H1 (cell line): Measurements from ENCODE around the gene SLC66A2. TPM values are rescaled to one million over a fixed set of nuclear protein-coding genes. Genes with fewer than 3 reads are reported as not detected.
A peak's percentile ranks its signal among the peaks of the same experiment; 100 is the strongest.

ENCODE experiments used
- BRCA1 ChIP-seq: IDR thresholded peaks from 2 replicates; pipeline ENCODE4 v1.6.1; 2012; ENCODE audit warnings: low read depth, low read length, improper control_type of control experiment
- EZH2 ChIP-seq: fragments of 200-600 bp; sonication (generic); IDR thresholded peaks from 2 replicates; pipeline ENCODE4 v1.7.1; 2012; ENCODE audit warnings: low read depth, mild to moderate bottlenecking, moderate library complexity, low read length, inconsistent platforms; ENCODE audit not compliant: severe bottlenecking
- FOSL1 ChIP-seq: IDR thresholded peaks from 2 replicates; pipeline ENCODE4 v1.6.1; 2011; ENCODE audit warnings: mild to moderate bottlenecking, low read depth, low read length, moderate library complexity; ENCODE audit not compliant: insufficient read depth
- HDAC6 ChIP-seq: IDR thresholded peaks from one replicate; pipeline ENCODE4 v1.7.1; 2012; ENCODE audit warnings: low read depth, mild to moderate bottlenecking, inconsistent platforms, low read length, moderate library complexity
- KDM5A ChIP-seq: fragments of 200-600 bp; IDR thresholded peaks from 2 replicates; pipeline ENCODE4 v1.7.1; 2012; ENCODE audit warnings: mild to moderate bottlenecking, low read length, inconsistent platforms, mixed read lengths
- POLR2AphosphoS5 ChIP-seq: IDR thresholded peaks from 2 replicates; pipeline ENCODE4 v1.6.1; 2011; ENCODE audit warnings: low read depth, low read length
- POU5F1 ChIP-seq: IDR thresholded peaks from 2 replicates; pipeline ENCODE4 v1.6.1; 2011; ENCODE audit warnings: low read depth, mild to moderate bottlenecking, low read length, moderate library complexity
- RAD21 ChIP-seq, 2 experiments: IDR thresholded peaks in 1 of 2; conservative IDR thresholded peaks in 1 of 2; 2 replicates each; pipeline ENCODE4 v1.6.1; 2011; ENCODE audit warnings: low read depth in 2 of 2, low read length in 2 of 2, improper control_type of control experiment in 1 of 2, inconsistent platforms in 1 of 2, mild to moderate bottlenecking in 1 of 2, moderate library complexity in 1 of 2
- SIN3A ChIP-seq, 2 experiments: IDR thresholded peaks in 1 of 2; conservative IDR thresholded peaks in 1 of 2; 2 replicates each; pipeline ENCODE4 v1.6.1; 2011 to 2012; ENCODE audit warnings: low read length in 2 of 2, improper control_type of control experiment in 1 of 2, low read depth in 1 of 2, mild to moderate bottlenecking in 1 of 2
- SUZ12 ChIP-seq: fragments of 200-600 bp; sonication (generic); IDR thresholded peaks from 2 replicates; pipeline ENCODE4 v1.6.1; 2012; ENCODE audit warnings: mild to moderate bottlenecking, inconsistent platforms, low read length, moderate library complexity, mixed read lengths
- polyA plus RNA-seq, 7 experiments: library from polyadenylated mRNA; depleted of rRNA in 3 of 7; stranded (reverse) in 5 of 7; unstranded in 2 of 7; fragments of >200 nt in 5 of 7; fragments of 200-250 nt in 2 of 7; gene quantifications; 1 replicate in 5 of 7; 2 replicates in 1 of 7; 4 replicates in 1 of 7; pipeline versions ENCODE4 v1.2.1 to v1.2.3, GENCODE V29; 2011 to 2013; ENCODE audit warnings: missing spikeins in 2 of 7, mixed read lengths in 2 of 7
- total RNA-seq: library from RNA; stranded (reverse); fragmentation: NEBNext Ultra II Directional; extraction: Animal tissue kit (Norgen Biotek cat#: 25700); gene quantifications from 2 replicates; pipeline ENCODE4 v1.2.1, GENCODE V29; 2021
- TF ChIP-seq, protein P1 (sequence below): fragments of 300-600 bp; sonication (generic); IDR thresholded peaks from 2 replicates; pipeline ENCODE4 v1.7.1; 2012; ENCODE audit warnings: low read length, moderate library complexity, mild to moderate bottlenecking, inconsistent platforms; ENCODE audit not compliant: insufficient replicate concordance

The SLC66A2 gene
- total and polyA plus RNA-seq, 2 of the 8 experiments (the other 6 are each of a cell fraction or from before 2014, with no cell fraction given), result 15.0 to 18.9 TPM

DNA sequence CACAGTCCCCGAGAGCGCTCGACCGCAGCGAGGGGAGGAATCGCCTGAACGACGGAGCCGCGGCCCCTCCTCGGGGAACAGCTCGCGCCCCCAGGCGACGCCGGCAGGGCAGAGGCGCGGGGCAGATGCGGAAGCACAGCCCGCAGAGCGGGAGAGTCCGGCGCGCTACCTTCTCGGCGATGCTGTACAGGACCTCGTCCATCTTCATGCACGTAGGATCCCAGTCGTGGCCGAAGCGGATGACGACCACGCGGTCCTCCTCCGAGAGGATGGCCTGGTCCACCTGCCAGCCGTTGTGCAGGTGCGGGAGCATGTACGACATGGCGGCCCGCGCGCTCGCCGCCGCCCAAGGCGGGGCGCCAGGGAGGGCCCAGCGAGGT is 36.6 kb upstream of the SLC66A2 start (continued):
- TF ChIP-seq SUZ12 (no peak), HDAC6 (no peak), KDM5A (no peak), POLR2AphosphoS5 (no peak; the same call in none of the 2 replicates), SIN3A (conservative IDR thresholded peaks at IDR 0.05 in 1 of 2, IDR thresholded peaks at IDR 0.05 in 1 of 2; ENCODE audit: low read depth in 1 of 2, low read length in 2 of 2) (peak; percentile 40 to 64; a peak in 1 of 4 replicates), RAD21 (IDR thresholded peaks at IDR 0.05 in 1 of 2, conservative IDR thresholded peaks at IDR 0.05 in 1 of 2; ENCODE audit: low read depth in 2 of 2, low read length in 2 of 2) (peak; percentile 17 to 30; a peak in 1 of 4 replicates), BRCA1 (no peak), POU5F1 (no peak), FOSL1 (no peak), EZH2 (no peak)
- TF ChIP-seq, protein P1, sequence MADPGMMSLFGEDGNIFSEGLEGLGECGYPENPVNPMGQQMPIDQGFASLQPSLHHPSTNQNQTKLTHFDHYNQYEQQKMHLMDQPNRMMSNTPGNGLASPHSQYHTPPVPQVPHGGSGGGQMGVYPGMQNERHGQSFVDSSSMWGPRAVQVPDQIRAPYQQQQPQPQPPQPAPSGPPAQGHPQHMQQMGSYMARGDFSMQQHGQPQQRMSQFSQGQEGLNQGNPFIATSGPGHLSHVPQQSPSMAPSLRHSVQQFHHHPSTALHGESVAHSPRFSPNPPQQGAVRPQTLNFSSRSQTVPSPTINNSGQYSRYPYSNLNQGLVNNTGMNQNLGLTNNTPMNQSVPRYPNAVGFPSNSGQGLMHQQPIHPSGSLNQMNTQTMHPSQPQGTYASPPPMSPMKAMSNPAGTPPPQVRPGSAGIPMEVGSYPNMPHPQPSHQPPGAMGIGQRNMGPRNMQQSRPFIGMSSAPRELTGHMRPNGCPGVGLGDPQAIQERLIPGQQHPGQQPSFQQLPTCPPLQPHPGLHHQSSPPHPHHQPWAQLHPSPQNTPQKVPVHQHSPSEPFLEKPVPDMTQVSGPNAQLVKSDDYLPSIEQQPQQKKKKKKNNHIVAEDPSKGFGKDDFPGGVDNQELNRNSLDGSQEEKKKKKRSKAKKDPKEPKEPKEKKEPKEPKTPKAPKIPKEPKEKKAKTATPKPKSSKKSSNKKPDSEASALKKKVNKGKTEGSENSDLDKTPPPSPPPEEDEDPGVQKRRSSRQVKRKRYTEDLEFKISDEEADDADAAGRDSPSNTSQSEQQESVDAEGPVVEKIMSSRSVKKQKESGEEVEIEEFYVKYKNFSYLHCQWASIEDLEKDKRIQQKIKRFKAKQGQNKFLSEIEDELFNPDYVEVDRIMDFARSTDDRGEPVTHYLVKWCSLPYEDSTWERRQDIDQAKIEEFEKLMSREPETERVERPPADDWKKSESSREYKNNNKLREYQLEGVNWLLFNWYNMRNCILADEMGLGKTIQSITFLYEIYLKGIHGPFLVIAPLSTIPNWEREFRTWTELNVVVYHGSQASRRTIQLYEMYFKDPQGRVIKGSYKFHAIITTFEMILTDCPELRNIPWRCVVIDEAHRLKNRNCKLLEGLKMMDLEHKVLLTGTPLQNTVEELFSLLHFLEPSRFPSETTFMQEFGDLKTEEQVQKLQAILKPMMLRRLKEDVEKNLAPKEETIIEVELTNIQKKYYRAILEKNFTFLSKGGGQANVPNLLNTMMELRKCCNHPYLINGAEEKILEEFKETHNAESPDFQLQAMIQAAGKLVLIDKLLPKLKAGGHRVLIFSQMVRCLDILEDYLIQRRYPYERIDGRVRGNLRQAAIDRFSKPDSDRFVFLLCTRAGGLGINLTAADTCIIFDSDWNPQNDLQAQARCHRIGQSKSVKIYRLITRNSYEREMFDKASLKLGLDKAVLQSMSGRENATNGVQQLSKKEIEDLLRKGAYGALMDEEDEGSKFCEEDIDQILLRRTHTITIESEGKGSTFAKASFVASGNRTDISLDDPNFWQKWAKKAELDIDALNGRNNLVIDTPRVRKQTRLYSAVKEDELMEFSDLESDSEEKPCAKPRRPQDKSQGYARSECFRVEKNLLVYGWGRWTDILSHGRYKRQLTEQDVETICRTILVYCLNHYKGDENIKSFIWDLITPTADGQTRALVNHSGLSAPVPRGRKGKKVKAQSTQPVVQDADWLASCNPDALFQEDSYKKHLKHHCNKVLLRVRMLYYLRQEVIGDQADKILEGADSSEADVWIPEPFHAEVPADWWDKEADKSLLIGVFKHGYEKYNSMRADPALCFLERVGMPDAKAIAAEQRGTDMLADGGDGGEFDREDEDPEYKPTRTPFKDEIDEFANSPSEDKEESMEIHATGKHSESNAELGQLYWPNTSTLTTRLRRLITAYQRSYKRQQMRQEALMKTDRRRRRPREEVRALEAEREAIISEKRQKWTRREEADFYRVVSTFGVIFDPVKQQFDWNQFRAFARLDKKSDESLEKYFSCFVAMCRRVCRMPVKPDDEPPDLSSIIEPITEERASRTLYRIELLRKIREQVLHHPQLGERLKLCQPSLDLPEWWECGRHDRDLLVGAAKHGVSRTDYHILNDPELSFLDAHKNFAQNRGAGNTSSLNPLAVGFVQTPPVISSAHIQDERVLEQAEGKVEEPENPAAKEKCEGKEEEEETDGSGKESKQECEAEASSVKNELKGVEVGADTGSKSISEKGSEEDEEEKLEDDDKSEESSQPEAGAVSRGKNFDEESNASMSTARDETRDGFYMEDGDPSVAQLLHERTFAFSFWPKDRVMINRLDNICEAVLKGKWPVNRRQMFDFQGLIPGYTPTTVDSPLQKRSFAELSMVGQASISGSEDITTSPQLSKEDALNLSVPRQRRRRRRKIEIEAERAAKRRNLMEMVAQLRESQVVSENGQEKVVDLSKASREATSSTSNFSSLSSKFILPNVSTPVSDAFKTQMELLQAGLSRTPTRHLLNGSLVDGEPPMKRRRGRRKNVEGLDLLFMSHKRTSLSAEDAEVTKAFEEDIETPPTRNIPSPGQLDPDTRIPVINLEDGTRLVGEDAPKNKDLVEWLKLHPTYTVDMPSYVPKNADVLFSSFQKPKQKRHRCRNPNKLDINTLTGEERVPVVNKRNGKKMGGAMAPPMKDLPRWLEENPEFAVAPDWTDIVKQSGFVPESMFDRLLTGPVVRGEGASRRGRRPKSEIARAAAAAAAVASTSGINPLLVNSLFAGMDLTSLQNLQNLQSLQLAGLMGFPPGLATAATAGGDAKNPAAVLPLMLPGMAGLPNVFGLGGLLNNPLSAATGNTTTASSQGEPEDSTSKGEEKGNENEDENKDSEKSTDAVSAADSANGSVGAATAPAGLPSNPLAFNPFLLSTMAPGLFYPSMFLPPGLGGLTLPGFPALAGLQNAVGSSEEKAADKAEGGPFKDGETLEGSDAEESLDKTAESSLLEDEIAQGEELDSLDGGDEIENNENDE, result no peak
